ENCODE results near the gene NUB1.

DNA sequence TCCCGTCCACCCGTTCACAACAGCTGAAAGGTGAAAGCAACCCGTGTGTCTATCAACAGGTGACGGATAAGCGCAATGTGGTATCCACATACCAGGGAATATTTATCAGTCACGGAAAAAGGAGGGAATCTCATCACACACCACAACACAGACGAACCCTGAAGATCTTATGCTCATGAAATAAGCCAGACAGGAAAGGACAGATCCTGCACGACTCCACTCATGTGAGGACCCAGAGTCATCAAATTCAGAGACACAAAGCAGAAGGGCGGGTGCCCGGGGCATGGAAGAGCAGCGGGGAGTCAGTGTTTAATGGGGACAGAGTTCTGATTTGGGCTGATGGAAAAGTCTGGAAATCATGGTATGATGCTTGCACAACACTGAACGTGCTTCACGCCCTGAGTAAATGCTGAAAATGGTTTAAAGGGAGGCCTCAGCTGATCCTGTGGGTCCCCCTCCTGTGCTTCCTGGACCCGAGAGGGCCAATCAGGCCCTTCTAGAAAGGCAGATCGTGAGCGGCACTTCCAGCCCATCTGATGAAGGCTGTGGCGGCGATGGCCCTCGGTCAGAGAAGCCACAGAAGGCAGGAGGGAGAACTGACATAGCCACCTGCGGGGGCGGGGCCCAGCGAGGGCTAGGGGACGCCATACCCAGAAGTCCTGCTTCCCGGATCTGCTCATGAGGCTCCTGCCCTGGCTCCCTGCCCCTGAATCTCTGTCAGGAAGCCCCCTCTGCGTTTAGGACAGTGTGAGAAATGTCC lies 49.2 kb downstream of the NUB1 start:
- TF ChIP-seq CTCF (IDR thresholded peaks at IDR 0.05) (no peak), POLR2A (IDR thresholded peaks at IDR 0.05) (no peak)

All from heart left ventricle (tissue), 13 donors.